ENCODE measurements around the gene ZNHIT6.

- TF ChIP-seq POLR2A (IDR thresholded peaks at IDR 0.05) (no peak), CTCF (IDR thresholded peaks at IDR 0.05) (no peak)
These were observed 35.6 kb upstream of the ZNHIT6 start for GRCh38 chr1:85743814-85744213.

Measured in esophagus squamous epithelium (tissue), 4 donors.